ENCODE measurements around the gene CTNNBL1.

CTNNBL1 gene

DNA sequence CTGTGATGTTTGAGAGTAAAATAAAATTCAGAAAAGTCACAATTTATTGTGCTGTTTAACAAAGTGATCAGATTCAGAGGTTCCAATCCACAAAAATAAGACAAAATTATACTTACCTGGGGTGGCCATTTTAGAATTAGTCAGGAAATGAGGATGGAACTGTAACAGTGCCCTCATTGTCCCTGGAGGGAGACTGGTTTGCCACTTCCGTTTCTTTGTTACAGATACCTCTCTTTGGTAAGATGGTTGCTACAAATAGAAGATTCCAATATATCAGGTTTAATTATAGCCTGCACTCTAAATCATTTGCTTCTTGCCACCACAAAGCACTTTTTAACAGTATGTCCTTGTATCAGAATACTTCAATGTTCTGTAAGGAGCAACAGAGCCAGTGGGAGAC is 95.6 kb downstream of the CTNNBL1 start:
- no peak for TF ChIP-seq GATA2 (IDR thresholded peaks at IDR 0.05; ENCODE audit: low read depth, low read length)

- TF ChIP-seq GATA2 (IDR thresholded peaks at IDR 0.05; ENCODE audit: low read depth, low read length): no peak
- no peak for TF ChIP-seq GATA3 (IDR thresholded peaks at IDR 0.05; ENCODE audit: low read depth, low read length)
These were observed 97.1 kb downstream of the CTNNBL1 start for GRCh38 chr20:37790900-37791299.

DNA sequence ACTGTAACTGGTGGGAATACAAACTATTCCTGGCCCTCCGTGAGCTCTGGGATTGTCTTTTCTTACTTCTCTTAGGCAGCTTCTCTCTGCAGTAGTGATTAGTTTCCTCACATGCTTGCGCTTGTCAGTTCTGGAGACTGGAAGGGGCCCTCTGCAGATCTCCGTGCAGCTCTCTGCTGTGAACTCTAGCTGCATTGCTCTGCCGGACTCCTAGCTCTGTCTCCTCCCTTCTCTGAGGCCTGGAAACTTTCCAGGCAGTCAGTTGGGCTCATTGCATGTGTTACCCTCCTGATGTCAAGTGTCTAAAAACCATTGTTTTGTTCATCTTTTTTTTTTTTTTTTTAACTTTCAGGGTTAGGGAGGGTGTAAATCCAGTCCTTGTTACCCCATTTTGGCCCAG is 102.3 kb downstream of the CTNNBL1 start:
- TF ChIP-seq GATA2 (IDR thresholded peaks at IDR 0.05; ENCODE audit: low read depth, low read length) (no peak), GATA3 (IDR thresholded peaks at IDR 0.05; ENCODE audit: low read depth, low read length) (no peak)

DNA sequence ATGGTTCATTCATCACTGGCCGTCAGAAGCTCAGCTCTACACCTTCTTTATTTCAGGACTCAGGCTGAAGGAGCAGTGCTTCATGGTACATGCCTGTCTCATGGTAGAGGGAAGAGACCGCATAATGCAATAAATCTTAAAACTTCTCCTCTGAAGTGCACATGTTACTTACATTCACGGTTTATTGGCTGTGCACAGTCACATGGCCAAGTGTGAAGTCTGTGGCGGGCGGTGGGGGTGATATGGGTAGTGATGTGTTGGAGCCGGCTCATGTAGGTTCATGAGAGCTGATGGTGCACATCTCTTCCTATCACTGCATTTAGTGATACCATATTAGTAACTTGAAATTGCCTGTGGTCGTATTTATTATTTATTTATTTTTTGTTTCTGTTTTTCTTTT is 102.9 kb downstream of the CTNNBL1 start:
- TF ChIP-seq GATA2 (IDR thresholded peaks at IDR 0.05; ENCODE audit: low read depth, low read length) (no peak), GATA3 (IDR thresholded peaks at IDR 0.05; ENCODE audit: low read depth, low read length) (no peak)

- TF ChIP-seq GATA3 (IDR thresholded peaks at IDR 0.05; ENCODE audit: low read depth, low read length) (no peak), GATA2 (IDR thresholded peaks at IDR 0.05; ENCODE audit: low read depth, low read length) (no peak)
These were observed 103.9 kb downstream of the CTNNBL1 start for GRCh38 chr20:37797669-37798175.

GRCh38 chr20:37798312-37798711 is 104.5 kb downstream of the CTNNBL1 start:
- TF ChIP-seq GATA3 (IDR thresholded peaks at IDR 0.05; ENCODE audit: low read depth, low read length) (no peak), GATA2 (IDR thresholded peaks at IDR 0.05; ENCODE audit: low read depth, low read length) (no peak)

GRCh38 chr20:37800618-37801017 is 106.8 kb downstream of the CTNNBL1 start:
- TF ChIP-seq GATA3 (IDR thresholded peaks at IDR 0.05; ENCODE audit: low read depth, low read length) (no peak), GATA2 (IDR thresholded peaks at IDR 0.05; ENCODE audit: low read depth, low read length) (no peak)

DNA sequence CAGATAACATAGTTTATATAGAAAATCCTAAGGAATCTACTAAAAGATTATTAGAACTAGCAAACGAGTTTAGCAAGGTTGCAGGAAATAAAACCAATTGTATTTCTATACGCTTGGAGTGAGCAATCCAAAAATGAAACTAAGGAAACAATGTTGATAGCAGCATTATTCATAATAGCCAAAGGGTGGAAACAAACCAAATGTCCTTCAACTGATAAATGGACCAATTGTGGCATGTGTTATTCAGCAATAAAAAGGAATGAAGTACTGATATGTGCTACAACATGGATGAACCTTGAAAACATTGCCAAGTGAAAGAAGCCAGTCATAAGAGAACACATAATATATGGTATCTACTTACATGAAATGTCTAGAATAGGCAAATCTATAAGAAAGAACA is 108.1 kb downstream of the CTNNBL1 start:
- TF ChIP-seq GATA2 (IDR thresholded peaks at IDR 0.05; ENCODE audit: low read depth, low read length): no peak
- no peak for TF ChIP-seq GATA3 (IDR thresholded peaks at IDR 0.05; ENCODE audit: low read depth, low read length)

- TF ChIP-seq GATA3 (IDR thresholded peaks at IDR 0.05; ENCODE audit: low read depth, low read length): 0 out of 2 replicates have a peak, but pooled peaks have one; percentile 15
- peak; percentile 61 for TF ChIP-seq GATA2 (IDR thresholded peaks at IDR 0.05; ENCODE audit: low read depth, low read length)
These were observed 109.8 kb downstream of the CTNNBL1 start for GRCh38 chr20:37803438-37804307.

GRCh38 chr20:37804584-37805566 is 111.0 kb downstream of the CTNNBL1 start:
- TF ChIP-seq GATA2 (IDR thresholded peaks at IDR 0.05; ENCODE audit: low read depth, low read length) (no peak), GATA3 (IDR thresholded peaks at IDR 0.05; ENCODE audit: low read depth, low read length) (no peak)

DNA sequence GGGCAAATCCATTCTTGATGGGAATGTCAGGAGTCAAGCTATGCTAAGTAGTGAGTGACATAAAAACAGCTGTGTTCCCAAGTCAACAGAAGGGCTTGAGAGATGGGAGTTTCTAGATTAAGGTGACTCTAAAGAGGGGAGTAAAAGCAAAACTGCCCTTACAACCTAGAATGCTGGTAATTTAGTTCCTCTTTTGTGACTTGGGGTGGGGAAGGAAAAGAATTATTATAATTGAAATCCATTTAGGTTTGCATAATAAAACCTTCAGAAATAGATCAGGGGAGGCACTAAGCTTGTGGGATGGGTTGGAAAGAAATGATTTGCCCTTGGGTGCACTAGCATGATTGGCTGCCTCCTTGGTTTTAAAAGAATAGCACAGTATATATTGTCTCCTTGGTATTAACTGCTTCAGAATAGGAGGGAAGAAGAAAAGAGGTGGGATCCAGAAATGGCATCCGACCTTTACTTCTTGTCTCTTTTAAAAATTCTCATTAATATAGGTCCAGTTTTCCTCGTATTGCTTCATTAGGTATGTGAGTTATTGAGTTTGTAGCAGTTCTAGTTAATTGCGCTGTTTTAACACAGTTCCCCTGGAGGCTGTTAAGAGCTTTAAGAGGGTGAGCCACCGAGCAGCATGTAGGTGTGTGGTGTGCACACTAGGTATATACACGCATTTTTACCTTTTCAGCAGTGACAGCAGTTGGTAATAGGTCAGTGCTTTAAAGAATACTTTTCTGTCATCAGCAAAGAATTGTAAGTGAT is 113.8 kb downstream of the CTNNBL1 start:
- no peak for TF ChIP-seq GATA3 (IDR thresholded peaks at IDR 0.05; ENCODE audit: low read depth, low read length)

GRCh38 chr20:37808233-37809070 is 114.6 kb downstream of the CTNNBL1 start:
- TF ChIP-seq GATA2 (IDR thresholded peaks at IDR 0.05; ENCODE audit: low read depth, low read length): no peak
- TF ChIP-seq GATA3 (IDR thresholded peaks at IDR 0.05; ENCODE audit: low read depth, low read length): no peak

- TF ChIP-seq GATA2 (IDR thresholded peaks at IDR 0.05; ENCODE audit: low read depth, low read length) (no peak), GATA3 (IDR thresholded peaks at IDR 0.05; ENCODE audit: low read depth, low read length) (no peak)
These were observed 116.2 kb downstream of the CTNNBL1 start for GRCh38 chr20:37810027-37810426.
